Stimulated activated naive B cell treated with anti-CD40 and anti-IgM and Interleukin-4, amounts not matched to agents 10 μg/mL and 1 μg/mL and 100 μg/mL, for 72 hours (primary cell): Measurements from ENCODE around the gene CASP7.
A peak's percentile ranks its signal among the peaks of the same experiment; 100 is the strongest.

Experiments
- ATAC-seq, 2 donors: fragments of 150-1000 bp; cut with Tn5 transposase; replicated peaks; 2 replicates each; pipeline ENCODE4 v1.10.0; 2021; ENCODE audit warnings: moderate library complexity in 1 of 2
- DNase-seq: peaks from one replicate; pipeline ENCODE4 v3.0.0; 2021
- H3K27ac Mint-ChIP-seq: one replicate; pipeline ENCODE4 v1.8.0; 2022; ENCODE audit warnings: mild to moderate bottlenecking, mixed read lengths
- H3K27me3 Mint-ChIP-seq, 2 donors: one replicate each; pipeline ENCODE4 v1.8.0; 2022; ENCODE audit warnings: mixed read lengths in 2 of 2
- H3K36me3 Mint-ChIP-seq, 2 donors: one replicate each; pipeline ENCODE4 v1.8.0; 2022; ENCODE audit warnings: mixed read lengths in 2 of 2, mild to moderate bottlenecking in 1 of 2
- H3K4me1 Mint-ChIP-seq, 2 donors: one replicate each; pipeline ENCODE4 v1.8.0; 2022; ENCODE audit warnings: mixed read lengths in 2 of 2, mild to moderate bottlenecking in 1 of 2
- H3K4me3 Mint-ChIP-seq, 2 donors: one replicate each; pipeline ENCODE4 v1.8.0; 2022; ENCODE audit warnings: mild to moderate bottlenecking in 2 of 2, mixed read lengths in 2 of 2, moderate library complexity in 1 of 2
- H3K9me3 Mint-ChIP-seq, 2 donors: one replicate each; pipeline ENCODE4 v1.8.0; 2022; ENCODE audit warnings: mixed read lengths in 2 of 2, mild to moderate bottlenecking in 1 of 2

Gene CASP7

GRCh38 chr10:113740850-113741249 is 61.1 kb downstream of the CASP7 start:
- H3K4me3 Mint-ChIP-seq: no peak overlapping the region
- H3K27me3 Mint-ChIP-seq: peaks cover 4 to 14% of the 10 kb centered on the region in 2 donors
- no peak overlapping the region for H3K27ac Mint-ChIP-seq
- no peak for ATAC-seq
- peaks cover 3 to 4% of the 10 kb centered on the region in 2 donors for H3K9me3 Mint-ChIP-seq
- H3K36me3 Mint-ChIP-seq: peaks cover 0 to 9% of the 10 kb centered on the region in 2 donors
- H3K4me1 Mint-ChIP-seq: no peaks in the 10 kb centered on the region
- no peak for DNase-seq

- H3K27me3 Mint-ChIP-seq: peaks cover 14 to 19% of the 10 kb centered on the region in 2 donors
- ATAC-seq (no peak), DNase-seq (no peak)
- H3K4me1 Mint-ChIP-seq: no peaks in the 10 kb centered on the region
- H3K4me3 Mint-ChIP-seq: no peak overlapping the region
- H3K27ac Mint-ChIP-seq: no peak overlapping the region
- peaks cover 0 to 9% of the 10 kb centered on the region in 2 donors for H3K36me3 Mint-ChIP-seq
- H3K9me3 Mint-ChIP-seq: peaks cover 3 to 4% of the 10 kb centered on the region in 2 donors
These were observed 62.8 kb downstream of the CASP7 start for GRCh38 chr10:113742466-113742865.

GRCh38 chr10:113743594-113743993 is 63.9 kb downstream of the CASP7 start:
- Mint-ChIP-seq H3K27me3 (peaks cover 14 to 19% of the 10 kb centered on the region in 2 donors), H3K27ac (no peak overlapping the region), H3K4me1 (no peaks in the 10 kb centered on the region), H3K9me3 (peaks cover 3 to 4% of the 10 kb centered on the region in 2 donors), H3K4me3 (no peak overlapping the region), H3K36me3 (peaks cover 0 to 8% of the 10 kb centered on the region in 2 donors)
- DNase-seq: no peak
- no peak for ATAC-seq

GRCh38 chr10:113745374-113745773 is 65.7 kb downstream of the CASP7 start:
- peaks cover 0 to 1% of the 10 kb centered on the region in 2 donors for H3K36me3 Mint-ChIP-seq
- H3K4me1 Mint-ChIP-seq: no peaks in the 10 kb centered on the region
- no peak overlapping the region for H3K4me3 Mint-ChIP-seq
- H3K27ac Mint-ChIP-seq: no peak overlapping the region
- H3K9me3 Mint-ChIP-seq: peaks cover 3 to 4% of the 10 kb centered on the region in 2 donors
- no peak for ATAC-seq
- DNase-seq: no peak
- peaks cover 14 to 19% of the 10 kb centered on the region in 2 donors for H3K27me3 Mint-ChIP-seq

GRCh38 chr10:113746217-113746957 is 66.7 kb downstream of the CASP7 start:
- peaks cover 0 to 1% of the 10 kb centered on the region in 2 donors for H3K36me3 Mint-ChIP-seq
- DNase-seq (no peak), ATAC-seq (no peak)
- peaks cover 14 to 19% of the 10 kb centered on the region in 2 donors for H3K27me3 Mint-ChIP-seq
- no peak overlapping the region for H3K27ac Mint-ChIP-seq
- no peak overlapping the region for H3K4me3 Mint-ChIP-seq
- H3K4me1 Mint-ChIP-seq: no peaks in the 10 kb centered on the region
- peaks cover 3 to 4% of the 10 kb centered on the region in 2 donors for H3K9me3 Mint-ChIP-seq

GRCh38 chr10:113751181-113751732 is 71.5 kb downstream of the CASP7 start, which contains the start of gene PLEKHS1:
Gene PLEKHS1, plus strand, starts transcription at chr10:113751682. Its CDS starts 3,596 bp downstream, at chr10:113755278.
- Mint-ChIP-seq H3K9me3 (no peaks in the 10 kb centered on the region), H3K36me3 (no peaks in the 10 kb centered on the region), H3K4me3 (no peak within 1 kb of the TSS), H3K4me1 (no peaks in the 10 kb centered on the region), H3K27ac (no peak within 1 kb of the TSS), H3K27me3 (peaks cover 18 to 19% of the 10 kb centered on the region in 2 donors)
- DNase-seq: no peak
- no peak for ATAC-seq

GRCh38 chr10:113752553-113752952 is 72.8 kb downstream of the CASP7 start:
- ATAC-seq (no peak), DNase-seq (no peak)
- H3K4me1 Mint-ChIP-seq: no peaks in the 10 kb centered on the region
- H3K27ac Mint-ChIP-seq: no peak overlapping the region
- no peaks in the 10 kb centered on the region for H3K36me3 Mint-ChIP-seq
- no peaks in the 10 kb centered on the region for H3K9me3 Mint-ChIP-seq
- no peak overlapping the region for H3K4me3 Mint-ChIP-seq
- H3K27me3 Mint-ChIP-seq: peaks cover 12 to 17% of the 10 kb centered on the region in 2 donors

GRCh38 chr10:113753020-113753692 is 73.4 kb downstream of the CASP7 start:
- Mint-ChIP-seq H3K27ac (no peak overlapping the region), H3K4me1 (no peaks in the 10 kb centered on the region), H3K4me3 (no peak overlapping the region), H3K27me3 (peaks cover 12 to 17% of the 10 kb centered on the region in 2 donors), H3K9me3 (no peaks in the 10 kb centered on the region), H3K36me3 (no peaks in the 10 kb centered on the region)
- no peak for DNase-seq
- no peak for ATAC-seq

- Mint-ChIP-seq H3K36me3 (no peaks in the 10 kb centered on the region), H3K4me1 (no peaks in the 10 kb centered on the region), H3K4me3 (no peak overlapping the region), H3K27ac (no peak overlapping the region), H3K27me3 (peaks cover 12 to 17% of the 10 kb centered on the region in 2 donors), H3K9me3 (no peaks in the 10 kb centered on the region)
- DNase-seq (no peak), ATAC-seq (peak; percentile 39 to 57)
These were observed 74.4 kb downstream of the CASP7 start for GRCh38 chr10:113754125-113754524.

GRCh38 chr10:113754768-113755167 is 75.1 kb downstream of the CASP7 start:
- ATAC-seq (no peak), DNase-seq (no peak)
- Mint-ChIP-seq H3K9me3 (no peaks in the 10 kb centered on the region), H3K27ac (no peak overlapping the region), H3K4me3 (no peak overlapping the region), H3K4me1 (no peaks in the 10 kb centered on the region), H3K27me3 (peaks cover 12 to 17% of the 10 kb centered on the region in 2 donors), H3K36me3 (no peaks in the 10 kb centered on the region)

- no peak overlapping the region for H3K27ac Mint-ChIP-seq
- H3K4me3 Mint-ChIP-seq: no peak overlapping the region
- H3K9me3 Mint-ChIP-seq: no peaks in the 10 kb centered on the region
- DNase-seq (no peak), ATAC-seq (no peak)
- no peaks in the 10 kb centered on the region for H3K4me1 Mint-ChIP-seq
- H3K27me3 Mint-ChIP-seq: peaks cover 12 to 17% of the 10 kb centered on the region in 2 donors
- H3K36me3 Mint-ChIP-seq: no peaks in the 10 kb centered on the region
These were observed 77.3 kb downstream of the CASP7 start for GRCh38 chr10:113756940-113757543.

- peaks cover 11 to 12% of the 10 kb centered on the region in 2 donors for H3K27me3 Mint-ChIP-seq
- H3K27ac Mint-ChIP-seq: no peak overlapping the region
These were observed 82.4 kb downstream of the CASP7 start for GRCh38 chr10:113762083-113762482.

GRCh38 chr10:113764582-113764981 is 84.9 kb downstream of the CASP7 start:
- Mint-ChIP-seq H3K4me3 (no peak overlapping the region), H3K36me3 (peaks cover 6 to 7% of the 10 kb centered on the region in 2 donors), H3K27me3 (peaks cover 20 to 30% of the 10 kb centered on the region in 2 donors), H3K9me3 (peaks cover 6 to 8% of the 10 kb centered on the region in 2 donors), H3K27ac (no peak overlapping the region), H3K4me1 (no peaks in the 10 kb centered on the region)
- ATAC-seq: no peak
- no peak for DNase-seq

More at GRCh38 chr10:113762083-113762482, 82.4 kb downstream of the CASP7 start:
- ATAC-seq (no peak), DNase-seq (no peak)
- H3K4me3 Mint-ChIP-seq: no peak overlapping the region
- H3K4me1 Mint-ChIP-seq: no peaks in the 10 kb centered on the region
- H3K9me3 Mint-ChIP-seq: peaks cover 6 to 8% of the 10 kb centered on the region in 2 donors
- peaks cover 6 to 7% of the 10 kb centered on the region in 2 donors for H3K36me3 Mint-ChIP-seq

GRCh38 chr10:113765910-113766309 is 86.2 kb downstream of the CASP7 start:
- no peak for ATAC-seq
- Mint-ChIP-seq H3K27me3 (peaks cover 30 to 31% of the 10 kb centered on the region in 2 donors), H3K27ac (no peak overlapping the region), H3K4me3 (no peak overlapping the region), H3K36me3 (peaks cover 6 to 7% of the 10 kb centered on the region in 2 donors), H3K4me1 (no peaks in the 10 kb centered on the region), H3K9me3 (peaks cover 6 to 8% of the 10 kb centered on the region in 2 donors)
- no peak for DNase-seq
